H9 (cell line): Measurements from ENCODE around the gene SDHAF4. TPM values are rescaled to one million over a fixed set of nuclear protein-coding genes. Genes with fewer than 3 reads are reported as not detected.

Experiments used
- DNase-seq: peaks from one replicate; pipeline ENCODE4 v3.0.0-alpha.2; 2017
- H2AFZ ChIP-seq: one replicate; pipeline ENCODE4 v1.6.1; 2013; ENCODE audit warnings: mild to moderate bottlenecking, low read length, control low read depth, moderate library complexity
- H2AK5ac ChIP-seq: 2 replicates; pipeline ENCODE4 v1.6.1; 2013; ENCODE audit warnings: low read length, control low read depth, mixed read lengths; ENCODE audit not compliant: insufficient read length
- H2BK120ac ChIP-seq: one replicate; pipeline ENCODE4 v1.6.1; 2013; ENCODE audit warnings: low read depth, mild to moderate bottlenecking, low read length, control low read depth, inconsistent platforms; ENCODE audit not compliant: poor library complexity, severe bottlenecking
- H2BK12ac ChIP-seq: 2 replicates; pipeline ENCODE4 v1.6.1; 2013; ENCODE audit warnings: low read length, control low read depth, mixed read lengths, low read depth; ENCODE audit not compliant: insufficient read length
- H2BK15ac ChIP-seq: 2 replicates; pipeline ENCODE4 v1.6.1; 2013; ENCODE audit warnings: low read depth, low read length, control low read depth
- H2BK20ac ChIP-seq: one replicate; pipeline ENCODE4 v1.6.1; 2013; ENCODE audit warnings: low read depth, mild to moderate bottlenecking, low read length, control low read depth, inconsistent platforms; ENCODE audit not compliant: poor library complexity, severe bottlenecking
- H2BK5ac ChIP-seq: 2 replicates; pipeline ENCODE4 v1.6.1; 2013; ENCODE audit warnings: low read length, control low read depth, mixed read lengths; ENCODE audit not compliant: insufficient read length
- H3K14ac ChIP-seq: 2 replicates; pipeline ENCODE4 v1.6.1; 2013; ENCODE audit warnings: low read length, control low read depth; ENCODE audit not compliant: insufficient read depth
- H3K18ac ChIP-seq: 2 replicates; pipeline ENCODE4 v1.6.1; 2013; ENCODE audit warnings: low read depth, mild to moderate bottlenecking, mixed read lengths, low read length, control low read depth; ENCODE audit not compliant: insufficient read length
- H3K23ac ChIP-seq: 2 replicates; pipeline ENCODE4 v1.6.1; 2013; ENCODE audit warnings: low read length, control low read depth, mixed read lengths, low read depth; ENCODE audit not compliant: insufficient read length
- H3K23me2 ChIP-seq: 2 replicates; pipeline ENCODE4 v1.6.1; 2013; ENCODE audit warnings: low read depth, mild to moderate bottlenecking, mixed read lengths, low read length, control low read depth; ENCODE audit not compliant: insufficient read length, poor library complexity, severe bottlenecking
- H3K27ac ChIP-seq: 2 replicates; pipeline ENCODE4 v1.5.1; 2013; ENCODE audit warnings: low read length, control low read depth, mixed read lengths, low read depth; ENCODE audit not compliant: insufficient read length
- H3K27me3 ChIP-seq: 2 replicates; pipeline ENCODE4 v1.6.1; 2013; ENCODE audit warnings: low read length, control low read depth, inconsistent platforms; ENCODE audit not compliant: insufficient read depth
- H3K4ac ChIP-seq: 2 replicates; pipeline ENCODE4 v1.6.1; 2013; ENCODE audit warnings: low read depth, mild to moderate bottlenecking, control low read depth, inconsistent platforms, low read length, moderate library complexity
- H3K4me1 ChIP-seq: 2 replicates; pipeline ENCODE4 v1.6.1; 2013; ENCODE audit warnings: low read length, control low read depth, inconsistent platforms; ENCODE audit not compliant: insufficient read depth
- H3K4me2 ChIP-seq: 2 replicates; pipeline ENCODE4 v1.6.1; 2013; ENCODE audit warnings: low read length, control low read depth, mixed read lengths; ENCODE audit not compliant: insufficient read length, insufficient read depth
- H3K56ac ChIP-seq: 2 replicates; pipeline ENCODE4 v1.6.1; 2013; ENCODE audit warnings: low read depth, mild to moderate bottlenecking, mixed read lengths, low read length, control low read depth; ENCODE audit not compliant: insufficient read length
- H3K79me1 ChIP-seq: 2 replicates; pipeline ENCODE4 v1.6.1; 2013; ENCODE audit warnings: low read depth, mild to moderate bottlenecking, moderate library complexity, low read length, control low read depth, inconsistent platforms; ENCODE audit not compliant: insufficient read depth, poor library complexity, severe bottlenecking
- H3K79me2 ChIP-seq: 2 replicates; pipeline ENCODE4 v1.6.1; 2013; ENCODE audit warnings: low read length, control low read depth, inconsistent platforms; ENCODE audit not compliant: insufficient read depth
- H3K9ac ChIP-seq: 2 replicates; pipeline ENCODE4 v1.6.1; 2013; ENCODE audit warnings: low read length, control low read depth, mixed read lengths; ENCODE audit not compliant: insufficient read length; ENCODE audit errors: extremely low read depth
- H3K9me3 ChIP-seq: one replicate; pipeline ENCODE4 v1.6.1; 2013; ENCODE audit warnings: low read depth, low read length, inconsistent platforms; ENCODE audit not compliant: control insufficient read depth
- H3T11ph ChIP-seq: one replicate; pipeline ENCODE4 v1.6.1; 2013; ENCODE audit warnings: mild to moderate bottlenecking, low read length, control low read depth, inconsistent platforms
- H4K20me1 ChIP-seq: one replicate; pipeline ENCODE4 v1.6.1; 2013; ENCODE audit not compliant: control insufficient read depth, insufficient read length, insufficient read depth
- H4K5ac ChIP-seq: 2 replicates; pipeline ENCODE4 v1.6.1; 2013; ENCODE audit warnings: low read depth, mild to moderate bottlenecking, mixed read lengths, low read length, control low read depth; ENCODE audit not compliant: insufficient read length
- H4K8ac ChIP-seq: replicated peaks from 2 replicates; pipeline ENCODE4 v1.6.1; 2013; ENCODE audit warnings: low read length, control low read depth, mixed read lengths, low read depth; ENCODE audit not compliant: insufficient read length
- H4K91ac ChIP-seq: 2 replicates; pipeline ENCODE4 v1.6.1; 2013; ENCODE audit warnings: low read depth, mild to moderate bottlenecking, moderate library complexity, mixed read lengths, low read length, control low read depth; ENCODE audit not compliant: insufficient read length
- H3K27ac Mint-ChIP-seq, 3 experiments: 2 replicates in 2 of 3; 3 replicates in 1 of 3; pipeline ENCODE4 v1.8.0; 2020 to 2021; ENCODE audit warnings: mixed read lengths in 3 of 3, mild to moderate bottlenecking in 1 of 3, moderate library complexity in 1 of 3
- H3K27me3 Mint-ChIP-seq: 2 replicates; pipeline ENCODE4 v1.8.0; 2021; ENCODE audit warnings: low read depth, mild to moderate bottlenecking, moderate library complexity, mixed read lengths
- H3K36me3 Mint-ChIP-seq, 3 experiments: 2 replicates in 2 of 3; 3 replicates in 1 of 3; pipeline ENCODE4 v1.8.0; 2020 to 2021; ENCODE audit warnings: low read depth in 3 of 3, mixed read lengths in 3 of 3; ENCODE audit not compliant: insufficient read depth in 1 of 3
- H3K4me1 Mint-ChIP-seq, 2 experiments: 2 replicates each; pipeline ENCODE4 v1.8.0; 2020; ENCODE audit warnings: mixed read lengths in 2 of 2
- H3K4me3 Mint-ChIP-seq, 2 experiments: 2 replicates in 1 of 2; 3 replicates in 1 of 2; pipeline ENCODE4 v1.8.0; 2020 to 2021; ENCODE audit warnings: mild to moderate bottlenecking in 2 of 2, mixed read lengths in 2 of 2, moderate library complexity in 1 of 2
- H3K9me3 Mint-ChIP-seq, 2 experiments: 2 replicates in 1 of 2; 3 replicates in 1 of 2; pipeline ENCODE4 v1.8.0; 2020; ENCODE audit warnings: mild to moderate bottlenecking in 2 of 2, mixed read lengths in 2 of 2, moderate library complexity in 1 of 2
- WGBS: extraction: QIAGEN DNeasy Blood & Tissue Kit; methylation state at CpG from one replicate; pipeline ENCODE4 v1.1.7; 2013; ENCODE audit warnings: missing lambda C conversion rate, low lambda C conversion rate, mixed read lengths; ENCODE audit not compliant: insufficient read length; ENCODE audit errors: extremely low coverage; 5-methylcytosine and 5-hydroxymethylcytosine counted together
- total RNA-seq: library from RNA; stranded (reverse); gene quantifications from 2 replicates; pipeline ENCODE4 v1.2.1, GENCODE V29; 2021
- TF ChIP-seq, protein P1 (sequence below): fragments of 200-600 bp; sonication (generic); conservative IDR thresholded peaks from 3 replicates; pipeline ENCODE4 v1.8.0; 2021; ENCODE audit warnings: antibody characterized with exemption, mild to moderate bottlenecking

Gene SDHAF4
- total RNA-seq, 1 experiment from 2014 or later: 9.2 TPM

DNA sequence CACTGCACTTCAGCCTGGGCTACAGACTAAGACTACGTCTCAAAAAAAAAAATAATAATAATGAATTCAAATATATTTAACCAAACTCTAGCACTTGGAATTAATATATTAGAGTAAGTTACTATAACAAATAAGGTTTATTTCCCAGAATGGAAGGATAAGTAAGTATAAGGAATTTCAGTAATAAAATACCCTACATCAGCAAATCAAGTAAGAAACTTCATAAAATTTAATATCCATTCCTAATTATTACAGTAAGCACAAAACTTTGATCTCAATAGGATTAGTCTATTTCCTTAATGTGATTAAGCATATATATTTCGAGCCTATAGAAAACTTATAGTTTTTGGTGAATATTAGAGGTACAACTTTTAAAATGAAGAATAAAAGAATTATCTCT lies 36.7 kb upstream of the SDHAF4 start:
- Mint-ChIP-seq H3K4me3 (no peak overlapping the region), H3K27me3 (no peaks in the 10 kb centered on the region)

More for the DNA sequence above, 36.7 kb upstream of the SDHAF4 start:
- H3K9me3 ChIP-seq: no peaks in the 10 kb centered on the region
- no peak overlapping the region for H3K9ac ChIP-seq
- H2BK5ac ChIP-seq: no peak overlapping the region
- H2BK20ac ChIP-seq: no peak overlapping the region
- H3K56ac ChIP-seq: no peak overlapping the region
- no CpG with 5 or more reads among the region's 2 CpGs for WGBS
- TF ChIP-seq, protein P1, sequence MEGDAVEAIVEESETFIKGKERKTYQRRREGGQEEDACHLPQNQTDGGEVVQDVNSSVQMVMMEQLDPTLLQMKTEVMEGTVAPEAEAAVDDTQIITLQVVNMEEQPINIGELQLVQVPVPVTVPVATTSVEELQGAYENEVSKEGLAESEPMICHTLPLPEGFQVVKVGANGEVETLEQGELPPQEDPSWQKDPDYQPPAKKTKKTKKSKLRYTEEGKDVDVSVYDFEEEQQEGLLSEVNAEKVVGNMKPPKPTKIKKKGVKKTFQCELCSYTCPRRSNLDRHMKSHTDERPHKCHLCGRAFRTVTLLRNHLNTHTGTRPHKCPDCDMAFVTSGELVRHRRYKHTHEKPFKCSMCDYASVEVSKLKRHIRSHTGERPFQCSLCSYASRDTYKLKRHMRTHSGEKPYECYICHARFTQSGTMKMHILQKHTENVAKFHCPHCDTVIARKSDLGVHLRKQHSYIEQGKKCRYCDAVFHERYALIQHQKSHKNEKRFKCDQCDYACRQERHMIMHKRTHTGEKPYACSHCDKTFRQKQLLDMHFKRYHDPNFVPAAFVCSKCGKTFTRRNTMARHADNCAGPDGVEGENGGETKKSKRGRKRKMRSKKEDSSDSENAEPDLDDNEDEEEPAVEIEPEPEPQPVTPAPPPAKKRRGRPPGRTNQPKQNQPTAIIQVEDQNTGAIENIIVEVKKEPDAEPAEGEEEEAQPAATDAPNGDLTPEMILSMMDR: no peak
- H2AFZ ChIP-seq: no peak overlapping the region
- no peaks in the 10 kb centered on the region for H3K4me1 Mint-ChIP-seq
- H3K27me3 ChIP-seq: no peaks in the 10 kb centered on the region
- no peak overlapping the region for H4K5ac ChIP-seq
- peaks cover 4 to 21% (median 6%) of the 10 kb centered on the region in 3 experiments; a peak in 5 of 7 replicates for H3K36me3 Mint-ChIP-seq
- no peak overlapping the region for H3K14ac ChIP-seq
- no peak overlapping the region for H2BK15ac ChIP-seq
- no peak overlapping the region for H2BK120ac ChIP-seq
- no peak overlapping the region for H3K27ac Mint-ChIP-seq
- no peaks in the 10 kb centered on the region for H3K23me2 ChIP-seq
- H2AK5ac ChIP-seq: no peak overlapping the region
- H3K4me2 ChIP-seq: no peak overlapping the region
- no peak overlapping the region for H3K27ac ChIP-seq
- H4K91ac ChIP-seq: no peak overlapping the region
- no peak overlapping the region for H4K8ac ChIP-seq
- H2BK12ac ChIP-seq: no peak overlapping the region
- no peak for DNase-seq
- H3K9me3 Mint-ChIP-seq: no peaks in the 10 kb centered on the region
- H3K4me1 ChIP-seq: no peaks in the 10 kb centered on the region
- H3T11ph ChIP-seq: no peak overlapping the region
- H3K79me2 ChIP-seq: no peaks in the 10 kb centered on the region
- no peaks in the 10 kb centered on the region for H4K20me1 ChIP-seq
- no peaks in the 10 kb centered on the region for H3K79me1 ChIP-seq
- H3K18ac ChIP-seq: no peak overlapping the region
- no peak overlapping the region for H3K23ac ChIP-seq
- H3K4ac ChIP-seq: no peak overlapping the region
